GM08714 (cell line): ENCODE measurements around the gene HTR5A.

ENCODE experiments used
- H3K4me3 ChIP-seq: fragments of 200-500 bp; sonication (Bioruptor generic); 2 replicates; pipeline ENCODE4 v1.5.1; 2014; ENCODE audit warnings: mild to moderate bottlenecking, low read length, inconsistent platforms
- ZNF274 ChIP-seq: IDR thresholded peaks from 2 replicates; pipeline ENCODE4 v1.6.1; 2012; ENCODE audit warnings: mild to moderate bottlenecking, low read depth, low read length

The HTR5A gene

DNA sequence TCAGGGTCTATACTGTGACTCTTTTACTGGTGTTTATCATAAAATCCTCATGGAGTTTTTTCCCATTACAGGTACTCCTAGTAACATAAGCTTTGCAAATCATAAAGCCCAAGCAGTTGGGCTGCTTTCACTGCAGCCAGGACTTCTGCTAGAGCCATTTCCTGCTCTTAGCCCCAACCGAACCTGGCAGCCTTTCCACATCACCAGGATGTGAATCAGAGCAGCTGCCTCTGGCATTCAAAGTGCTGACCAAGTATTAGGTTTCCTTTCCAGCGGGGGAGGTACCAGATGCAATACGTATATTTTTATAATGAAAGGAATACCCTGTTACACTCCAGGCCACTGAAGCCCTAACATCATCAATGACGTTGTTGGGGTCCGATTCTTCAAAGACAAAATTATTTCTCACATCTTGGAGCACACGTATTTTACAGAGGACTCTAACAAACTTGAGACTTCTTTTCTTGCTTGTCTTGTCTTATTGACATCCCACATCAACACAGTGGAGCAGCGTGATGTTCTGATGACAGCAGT, 3.6 kb upstream of the HTR5A start:
- no peak for TF ChIP-seq ZNF274
- no peak overlapping the region for H3K4me3 ChIP-seq

DNA sequence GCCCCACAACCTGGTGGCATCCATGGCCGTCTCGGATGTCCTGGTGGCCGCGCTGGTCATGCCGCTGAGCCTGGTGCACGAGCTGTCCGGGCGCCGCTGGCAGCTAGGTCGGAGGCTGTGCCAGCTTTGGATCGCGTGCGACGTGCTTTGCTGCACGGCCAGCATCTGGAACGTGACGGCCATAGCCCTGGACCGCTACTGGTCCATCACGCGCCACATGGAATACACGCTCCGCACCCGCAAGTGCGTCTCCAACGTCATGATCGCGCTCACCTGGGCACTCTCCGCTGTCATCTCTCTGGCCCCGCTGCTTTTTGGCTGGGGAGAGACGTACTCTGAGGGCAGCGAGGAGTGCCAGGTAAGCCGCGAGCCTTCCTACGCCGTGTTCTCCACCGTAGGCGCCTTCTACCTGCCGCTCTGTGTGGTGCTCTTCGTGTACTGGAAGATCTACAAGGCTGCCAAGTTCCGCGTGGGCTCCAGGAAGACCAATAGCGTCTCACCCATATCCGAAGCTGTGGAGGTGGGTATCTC, 1.1 kb downstream of the HTR5A start:
- H3K4me3 ChIP-seq: no peak overlapping the region
- TF ChIP-seq ZNF274: no peak

DNA sequence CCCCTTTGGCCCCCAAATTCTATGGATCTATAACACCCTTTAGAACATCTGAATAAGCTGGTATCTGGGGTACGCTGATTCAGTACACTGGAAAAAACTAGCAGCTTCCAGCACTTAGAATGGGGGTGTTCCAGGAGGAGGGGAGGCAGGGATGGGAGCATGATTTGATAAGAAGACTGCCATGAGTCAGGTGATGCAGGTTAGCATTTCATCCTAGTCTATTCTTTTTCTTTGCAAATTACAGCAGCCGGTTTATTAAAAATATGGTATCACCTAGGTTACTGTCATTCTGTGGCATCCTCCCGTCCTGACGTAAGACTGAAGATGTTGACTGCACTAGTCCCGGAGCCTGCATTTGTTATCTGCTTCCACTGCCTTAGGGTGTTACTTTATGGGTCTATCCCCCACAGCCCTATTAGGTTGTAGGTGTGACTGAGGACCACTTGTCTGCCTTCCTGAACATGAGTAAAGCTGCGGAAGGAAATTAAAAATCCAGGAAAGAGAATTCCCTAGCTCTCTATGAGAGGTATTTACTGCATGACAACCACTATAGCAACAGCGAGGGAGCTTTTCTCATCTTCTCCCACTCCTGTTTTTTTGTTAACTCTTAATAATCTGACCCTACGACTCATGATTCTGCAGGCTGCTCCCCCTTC, 1.9 kb downstream of the HTR5A start:
- no peak for TF ChIP-seq ZNF274
- no peak overlapping the region for H3K4me3 ChIP-seq

DNA sequence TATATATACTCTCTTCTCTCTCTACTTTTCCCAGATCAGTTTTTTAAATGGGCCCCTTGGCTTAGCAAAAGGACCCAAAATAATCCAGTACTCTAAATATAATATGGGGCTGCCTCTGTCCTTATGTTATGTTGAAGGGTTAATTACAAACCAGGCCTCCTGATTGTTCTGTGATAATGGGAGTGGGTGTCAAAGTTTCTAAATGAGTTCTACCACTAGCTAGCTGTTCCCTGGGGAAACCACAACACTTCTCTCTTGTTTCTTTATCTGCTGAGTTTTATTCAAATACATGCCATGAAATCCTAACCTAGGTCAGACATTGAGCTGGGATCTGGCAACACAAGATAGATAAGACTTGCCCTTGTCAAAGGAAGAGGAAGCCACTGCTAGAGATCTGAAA, 3.8 kb downstream of the HTR5A start:
- no peak overlapping the region for H3K4me3 ChIP-seq
- TF ChIP-seq ZNF274: no peak

DNA sequence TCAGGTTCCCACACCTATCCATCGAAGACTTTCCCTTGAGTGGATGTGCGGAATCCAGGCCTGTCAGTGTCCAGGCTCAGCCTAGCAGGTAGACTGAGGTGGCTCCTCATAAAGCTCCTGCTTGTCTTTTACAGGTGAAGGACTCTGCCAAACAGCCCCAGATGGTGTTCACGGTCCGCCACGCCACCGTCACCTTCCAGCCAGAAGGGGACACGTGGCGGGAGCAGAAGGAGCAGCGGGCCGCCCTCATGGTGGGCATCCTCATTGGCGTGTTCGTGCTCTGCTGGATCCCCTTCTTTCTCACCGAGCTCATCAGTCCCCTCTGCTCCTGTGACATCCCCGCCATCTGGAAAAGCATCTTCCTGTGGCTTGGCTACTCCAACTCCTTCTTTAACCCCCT, 13.9 kb downstream of the HTR5A start:
- H3K4me3 ChIP-seq: no peak overlapping the region
- no peak for TF ChIP-seq ZNF274

DNA sequence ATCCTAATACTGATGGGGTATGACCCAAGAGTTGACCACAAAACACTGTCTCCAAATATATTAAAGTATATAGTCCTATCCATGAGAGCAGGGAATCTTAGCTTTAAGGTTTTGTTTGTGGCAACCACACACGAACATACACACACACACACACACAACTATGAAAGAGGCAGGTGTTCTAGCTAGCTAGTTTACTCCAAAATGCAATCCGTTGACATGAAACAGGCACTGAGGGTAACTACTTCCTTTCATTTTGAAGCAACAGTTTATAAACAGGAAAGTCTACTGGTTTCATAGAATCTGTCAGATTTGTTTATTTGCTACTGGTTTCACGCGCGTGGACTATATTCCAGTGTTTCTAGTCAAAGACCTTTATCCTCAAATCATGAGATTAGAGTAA, 14.8 kb downstream of the HTR5A start:
- TF ChIP-seq ZNF274: no peak
- H3K4me3 ChIP-seq: no peak overlapping the region

DNA sequence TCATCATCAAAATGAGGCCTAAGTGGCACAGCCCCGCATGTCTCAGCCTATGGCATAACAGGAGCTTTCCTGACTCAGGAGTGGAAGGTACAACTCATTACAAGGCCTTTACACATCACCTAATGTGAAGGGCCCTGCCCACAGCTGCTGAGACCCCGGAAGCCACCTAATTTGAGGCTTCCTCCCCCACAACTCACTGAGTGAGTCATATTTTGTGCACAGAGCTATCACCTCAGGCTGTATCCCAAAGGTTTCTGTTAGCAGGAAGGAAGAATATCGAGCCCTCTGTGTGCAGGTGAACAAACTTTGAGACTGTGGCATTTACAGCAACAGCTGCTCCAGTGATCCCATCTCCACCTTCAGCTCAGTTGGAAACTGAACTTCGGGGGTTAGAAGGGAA, 20.6 kb downstream of the HTR5A start:
- no peak overlapping the region for H3K4me3 ChIP-seq
- no peak for TF ChIP-seq ZNF274

DNA sequence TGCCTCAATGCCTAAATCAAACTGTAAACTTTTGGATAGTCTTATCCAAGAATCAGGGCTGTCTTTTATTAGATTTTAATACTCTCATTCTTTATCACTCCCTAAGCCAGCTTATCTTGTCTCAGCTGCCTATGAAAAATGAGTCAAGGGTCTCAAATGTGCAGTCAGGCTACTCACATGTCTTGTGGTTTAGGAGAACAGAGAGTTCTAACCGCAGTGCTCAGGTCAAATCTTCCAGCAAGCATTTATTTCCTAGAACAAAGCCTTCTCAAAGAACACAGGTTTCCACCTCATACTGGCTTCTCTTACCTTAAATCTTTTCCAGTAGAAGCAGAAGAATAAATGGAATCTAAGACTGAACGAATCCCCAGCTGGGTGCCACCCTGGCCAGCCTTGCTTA, 23.5 kb downstream of the HTR5A start:
- no peak for TF ChIP-seq ZNF274
- H3K4me3 ChIP-seq: no peak overlapping the region

DNA sequence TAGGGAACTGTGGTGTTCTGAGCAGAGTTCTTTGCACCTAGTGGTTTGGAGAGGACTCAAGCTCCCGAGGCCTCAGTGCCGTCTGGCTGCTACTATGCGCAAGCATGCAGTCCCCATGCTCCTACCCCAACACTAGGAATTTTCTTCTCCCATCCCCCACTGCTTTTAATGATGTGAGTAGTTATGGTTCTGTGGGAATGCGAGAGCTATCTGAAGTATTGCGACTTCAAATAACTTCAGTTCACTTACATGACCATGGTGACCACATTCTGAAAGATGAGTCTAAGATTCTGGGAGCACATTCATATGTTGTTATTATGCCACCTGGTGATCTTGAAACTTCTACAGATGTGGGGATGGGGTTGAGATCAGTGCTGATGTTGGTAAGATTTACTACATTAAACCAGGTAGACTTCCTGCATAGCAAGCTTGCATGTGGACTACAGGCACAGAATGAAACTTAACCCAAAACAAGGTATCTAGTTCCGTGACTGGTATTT, 24.6 kb downstream of the HTR5A start:
- no peak overlapping the region for H3K4me3 ChIP-seq
- no peak for TF ChIP-seq ZNF274

DNA sequence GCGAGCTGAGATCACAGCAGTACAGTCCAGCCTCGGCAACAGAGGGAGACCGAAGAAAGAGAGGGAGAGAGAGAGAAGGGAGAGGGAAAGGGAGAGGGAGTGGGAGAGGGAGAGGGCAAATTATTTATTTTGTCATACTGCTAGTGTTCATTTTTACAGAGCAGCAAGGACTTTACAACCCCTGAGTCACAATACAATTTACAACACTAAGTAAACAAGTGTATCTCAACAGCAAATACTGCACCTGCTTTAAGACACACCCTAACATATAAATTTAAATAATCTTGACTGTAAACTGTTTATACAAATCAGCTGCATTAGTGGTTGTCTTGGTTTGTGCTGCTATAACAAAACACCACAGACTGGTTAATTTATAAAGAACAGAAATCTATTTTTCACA, 27.2 kb downstream of the HTR5A start:
- TF ChIP-seq ZNF274: no peak
- H3K4me3 ChIP-seq: no peak overlapping the region

DNA sequence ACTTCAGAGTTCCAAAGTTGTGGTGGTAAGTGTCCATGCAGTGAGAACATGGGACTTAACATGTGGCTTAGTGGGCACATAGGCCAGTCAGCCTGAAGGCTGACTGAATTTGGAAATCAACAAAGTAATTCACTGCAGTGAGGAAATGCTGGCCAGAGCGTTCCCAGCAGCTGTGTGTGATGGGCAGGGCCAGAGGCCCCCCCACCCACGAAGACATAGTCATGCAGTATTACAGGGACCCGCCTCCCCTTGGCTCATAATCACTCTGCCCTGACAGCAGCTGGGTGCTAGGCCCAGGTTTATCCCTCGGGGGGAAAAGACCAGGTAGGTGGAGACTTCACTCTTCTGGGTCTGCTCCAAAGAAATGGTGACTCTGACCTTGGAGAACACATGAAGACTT, 33.7 kb downstream of the HTR5A start:
- no peak overlapping the region for H3K4me3 ChIP-seq
- no peak for TF ChIP-seq ZNF274

DNA sequence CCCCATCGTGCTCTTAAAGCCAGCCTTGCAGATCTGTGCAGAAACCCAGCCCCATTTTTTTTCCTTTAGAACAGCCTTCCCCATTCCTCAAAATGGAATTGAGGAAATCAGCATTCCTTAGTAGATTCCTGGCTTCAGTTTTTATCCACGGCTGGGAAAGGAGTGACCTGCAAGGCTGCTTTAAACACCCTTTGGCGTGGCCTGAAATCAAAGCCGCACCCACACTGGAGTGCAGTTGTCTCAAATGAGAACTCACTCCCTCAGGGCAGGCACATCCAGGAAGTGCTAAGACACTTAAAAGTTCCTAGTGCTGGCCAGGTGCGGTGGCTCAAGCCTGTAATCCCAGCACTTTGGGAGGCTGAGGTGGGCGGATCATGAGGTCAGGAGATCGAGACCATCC, 34.8 kb downstream of the HTR5A start:
- no peak for TF ChIP-seq ZNF274
- H3K4me3 ChIP-seq: no peak overlapping the region

DNA sequence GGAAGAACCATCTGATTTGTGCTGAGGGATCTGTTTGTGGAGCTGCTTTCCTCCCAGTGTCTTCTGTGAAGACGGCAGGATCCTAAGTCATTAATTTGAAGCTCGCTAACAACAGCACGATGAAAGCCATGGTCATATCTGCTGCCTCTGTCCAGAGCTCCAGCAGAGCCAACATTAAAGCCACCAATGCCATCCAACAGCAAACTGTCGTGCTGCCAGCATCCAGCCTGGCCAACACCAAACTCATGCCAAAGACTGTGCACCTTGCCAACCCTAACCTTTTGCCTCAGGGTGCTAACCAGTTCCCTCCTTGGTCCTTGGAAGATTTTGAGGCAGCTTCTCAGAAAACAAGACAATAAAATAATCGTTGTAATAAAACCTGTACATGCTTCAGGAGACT, 36.2 kb downstream of the HTR5A start:
- H3K4me3 ChIP-seq: no peak overlapping the region
- TF ChIP-seq ZNF274: no peak

DNA sequence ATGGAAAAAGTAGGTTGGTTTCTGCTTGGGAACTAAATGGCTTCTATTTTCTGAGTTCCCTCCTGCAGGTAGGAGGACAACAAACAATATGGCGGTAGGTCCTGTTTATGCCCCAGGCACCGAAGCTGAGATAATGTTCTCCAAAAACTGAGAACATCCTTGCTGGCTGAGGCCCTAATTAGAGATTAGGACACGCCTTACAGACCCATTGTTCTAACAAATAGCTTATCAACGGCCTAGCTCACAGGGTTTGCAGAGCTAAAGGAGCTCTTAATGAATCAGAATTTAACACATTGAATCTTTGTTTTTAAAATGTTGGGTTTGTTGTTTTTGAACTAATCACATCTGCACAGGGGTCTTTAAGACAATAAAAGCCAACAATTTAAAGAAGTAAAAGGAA, 37.0 kb downstream of the HTR5A start:
- no peak for TF ChIP-seq ZNF274
- no peak overlapping the region for H3K4me3 ChIP-seq

DNA sequence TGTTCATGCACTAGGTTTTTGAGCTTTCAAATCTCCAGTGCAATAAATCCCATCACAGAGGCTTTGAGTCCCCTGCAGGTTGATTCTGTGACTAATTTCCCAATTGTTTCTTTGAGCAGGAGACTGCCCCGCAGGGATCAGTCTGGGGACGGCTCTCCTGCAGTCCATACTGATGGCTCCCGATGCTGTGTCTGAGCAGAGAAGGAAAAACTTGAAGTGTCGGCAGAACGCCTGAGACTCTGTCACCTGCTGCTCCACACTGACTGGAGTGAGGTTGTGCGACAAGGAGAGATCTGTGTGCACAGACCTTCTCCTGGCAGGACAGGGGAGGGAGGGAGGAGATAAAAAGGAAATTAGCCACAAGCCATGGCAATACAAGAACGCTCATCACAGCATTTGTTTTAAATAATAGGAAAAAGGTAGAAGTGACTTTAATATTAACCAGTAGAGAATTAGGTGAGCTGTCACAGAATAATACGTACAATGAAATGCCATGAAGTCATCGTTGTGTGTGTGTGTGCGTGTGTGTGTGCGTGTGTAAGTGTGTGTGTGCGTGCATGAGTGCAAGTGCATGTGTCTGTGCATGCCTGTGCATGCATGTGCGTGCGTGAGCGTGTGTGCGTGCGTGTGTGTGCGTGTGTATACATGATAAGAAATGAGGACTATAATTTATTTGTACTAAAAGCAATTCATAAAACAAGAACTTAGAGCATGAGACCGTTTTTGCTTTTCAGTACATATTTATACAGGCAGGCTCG, 38.2 kb downstream of the HTR5A start:
- H3K4me3 ChIP-seq: no peak overlapping the region
- no peak for TF ChIP-seq ZNF274
